ENCODE measurements around the gene PCDHGA12. TPM values are rescaled to one million over a fixed set of nuclear protein-coding genes. Genes with fewer than 3 reads are reported as not detected.

Gene PCDHGA12
- 1 to 10 TPM in 4 of 6 experiments, under 1 TPM in 2; 0.73 to 1.6 (median 1.3) TPM for total RNA-seq
- long read RNA-seq = 0 reads

DNA sequence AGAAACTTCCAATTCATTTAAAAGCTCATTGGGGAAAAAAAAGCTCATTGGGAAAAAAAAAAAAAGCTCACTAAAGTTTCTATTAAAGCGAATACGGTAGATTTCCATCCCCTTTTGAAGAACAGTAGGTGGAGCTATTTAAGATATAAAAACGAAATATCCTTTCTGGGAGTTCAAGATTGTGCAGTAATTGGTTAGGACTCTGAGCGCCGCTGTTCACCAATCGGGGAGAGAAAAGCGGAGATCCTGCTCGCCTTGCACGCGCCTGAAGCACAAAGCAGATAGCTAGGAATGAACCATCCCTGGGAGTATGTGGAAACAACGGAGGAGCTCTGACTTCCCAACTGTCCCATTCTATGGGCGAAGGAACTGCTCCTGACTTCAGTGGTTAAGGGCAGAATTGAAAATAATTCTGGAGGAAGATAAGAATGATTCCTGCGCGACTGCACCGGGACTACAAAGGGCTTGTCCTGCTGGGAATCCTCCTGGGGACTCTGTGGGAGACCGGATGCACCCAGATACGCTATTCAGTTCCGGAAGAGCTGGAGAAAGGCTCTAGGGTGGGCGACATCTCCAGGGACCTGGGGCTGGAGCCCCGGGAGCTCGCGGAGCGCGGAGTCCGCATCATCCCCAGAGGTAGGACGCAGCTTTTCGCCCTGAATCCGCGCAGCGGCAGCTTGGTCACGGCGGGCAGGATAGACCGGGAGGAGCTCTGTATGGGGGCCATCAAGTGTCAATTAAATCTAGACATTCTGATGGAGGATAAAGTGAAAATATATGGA lies at the start of gene PCDHGA12:
TSS of gene PCDHGA12 (plus strand) at position 176 of the 782 bp plus-strand sequence. CDS start at position 429, 253 bp downstream.
- no peak for TF ChIP-seq POLR2A (IDR thresholded peaks at IDR 0.05)
- TF ChIP-seq, protein P1, sequence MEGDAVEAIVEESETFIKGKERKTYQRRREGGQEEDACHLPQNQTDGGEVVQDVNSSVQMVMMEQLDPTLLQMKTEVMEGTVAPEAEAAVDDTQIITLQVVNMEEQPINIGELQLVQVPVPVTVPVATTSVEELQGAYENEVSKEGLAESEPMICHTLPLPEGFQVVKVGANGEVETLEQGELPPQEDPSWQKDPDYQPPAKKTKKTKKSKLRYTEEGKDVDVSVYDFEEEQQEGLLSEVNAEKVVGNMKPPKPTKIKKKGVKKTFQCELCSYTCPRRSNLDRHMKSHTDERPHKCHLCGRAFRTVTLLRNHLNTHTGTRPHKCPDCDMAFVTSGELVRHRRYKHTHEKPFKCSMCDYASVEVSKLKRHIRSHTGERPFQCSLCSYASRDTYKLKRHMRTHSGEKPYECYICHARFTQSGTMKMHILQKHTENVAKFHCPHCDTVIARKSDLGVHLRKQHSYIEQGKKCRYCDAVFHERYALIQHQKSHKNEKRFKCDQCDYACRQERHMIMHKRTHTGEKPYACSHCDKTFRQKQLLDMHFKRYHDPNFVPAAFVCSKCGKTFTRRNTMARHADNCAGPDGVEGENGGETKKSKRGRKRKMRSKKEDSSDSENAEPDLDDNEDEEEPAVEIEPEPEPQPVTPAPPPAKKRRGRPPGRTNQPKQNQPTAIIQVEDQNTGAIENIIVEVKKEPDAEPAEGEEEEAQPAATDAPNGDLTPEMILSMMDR (IDR thresholded peaks at IDR 0.05) = peak; percentile 12 to 39 (median 36)
- Histone ChIP-seq H3K4me3 (peak within 1 kb of the TSS in 2 of 3 donors; percentile 0 to 24), H3K9me3 (peaks cover 0 to 7% (median 6%) of the 10 kb centered on the region in 4 donors), H3K4me1 (no peaks in the 10 kb centered on the region), H3K27me3 (no peaks in the 10 kb centered on the region), H3K27ac (no peak within 1 kb of the TSS), H3K36me3 (no peaks in the 10 kb centered on the region)
- intact Hi-C loops (cut with DNase I) = no loop called here
- no peak for DNase-seq
- peak; percentile 63 to 90 (median 82) for ATAC-seq
- WGBS (ENCODE audit: insufficient coverage, low coverage, low lambda C conversion rate, missing lambda C conversion rate) = 12% methylated on average over 32 of the region's 33 CpGs

DNA sequence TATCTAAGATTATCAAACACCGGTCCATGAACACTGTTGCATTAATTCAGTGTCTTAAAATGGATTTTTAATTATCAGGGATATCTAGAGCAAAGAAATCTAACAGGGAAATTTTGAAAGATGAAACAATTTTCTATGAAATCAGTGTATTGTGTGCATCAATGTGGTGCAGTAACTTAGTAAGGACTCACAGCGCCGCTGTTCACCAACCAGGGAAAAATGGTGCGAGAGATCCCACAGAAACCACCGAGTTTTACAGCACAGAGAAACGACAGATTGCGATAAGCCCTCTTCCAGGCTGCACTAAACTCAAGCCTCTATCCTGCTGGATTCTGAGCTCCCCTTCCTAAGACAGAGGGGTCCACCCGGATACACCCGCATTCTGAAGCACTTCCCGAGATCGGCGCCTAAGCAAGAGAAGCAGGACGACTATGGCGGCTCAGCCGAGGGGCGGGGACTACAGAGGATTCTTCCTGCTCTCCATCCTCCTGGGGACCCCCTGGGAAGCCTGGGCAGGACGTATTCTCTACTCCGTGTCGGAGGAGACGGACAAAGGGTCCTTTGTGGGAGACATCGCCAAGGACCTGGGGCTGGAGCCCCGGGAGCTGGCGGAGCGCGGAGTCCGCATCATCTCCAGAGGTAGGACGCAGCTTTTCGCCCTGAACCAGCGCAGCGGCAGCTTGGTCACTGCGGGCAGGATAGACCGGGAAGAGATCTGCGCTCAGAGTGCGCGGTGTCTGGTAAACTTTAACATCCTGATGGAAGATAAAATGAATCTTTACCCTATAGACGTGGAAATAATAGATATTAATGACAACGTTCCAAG lies 47.6 kb upstream of the PCDHGA12 start, which contains the start of gene PCDHGA7:
TSS of gene PCDHGA7 (plus strand) at position 274 of the 826 bp plus-strand sequence. CDS start at position 432, 158 bp downstream.
- peaks cover 0 to 4% (median 0%) of the 10 kb centered on the region in 4 donors for H3K9me3 ChIP-seq
- intact Hi-C loops (cut with DNase I) = no loop called here
- no peaks in the 10 kb centered on the region for H3K36me3 ChIP-seq
- H3K4me1 ChIP-seq = no peaks in the 10 kb centered on the region
- H3K4me3 ChIP-seq = peak within 1 kb of the TSS in 2 of 3 donors; percentile 3 to 14
- TF ChIP-seq, protein P1 (IDR thresholded peaks at IDR 0.05) = peak in 3 of 4 donors; percentile 5 to 15 (median 9)
- no peak for TF ChIP-seq POLR2A (IDR thresholded peaks at IDR 0.05)
- no peaks in the 10 kb centered on the region for H3K27me3 ChIP-seq
- H3K27ac ChIP-seq = no peak within 1 kb of the TSS
- no peak for DNase-seq
- ATAC-seq = peak in 1 of 4 donors; percentile 53
- 15% methylated on average over 21 of the region's 37 CpGs for WGBS (ENCODE audit: insufficient coverage, low coverage, low lambda C conversion rate, missing lambda C conversion rate)

DNA sequence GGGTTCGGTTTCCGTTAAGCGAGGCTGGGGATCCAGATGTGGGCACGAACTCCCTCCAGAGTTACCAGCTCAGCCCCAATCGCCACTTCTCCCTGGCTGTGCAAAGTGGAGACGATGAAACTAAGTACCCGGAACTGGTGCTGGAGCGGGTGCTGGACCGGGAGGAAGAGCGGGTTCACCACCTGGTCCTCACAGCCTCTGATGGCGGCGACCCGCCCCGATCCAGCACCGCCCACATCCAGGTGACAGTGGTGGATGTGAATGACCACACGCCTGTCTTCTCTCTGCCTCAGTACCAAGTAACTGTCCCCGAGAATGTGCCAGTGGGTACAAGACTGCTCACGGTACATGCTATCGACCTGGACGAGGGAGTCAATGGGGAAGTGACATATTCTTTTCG lies 47.0 kb upstream of the PCDHGA12 start:
- WGBS (ENCODE audit: insufficient coverage, low coverage, low lambda C conversion rate, missing lambda C conversion rate) = 28% methylated on average over 20 of the region's 21 CpGs
- DNase-seq (no peak), ATAC-seq (no peak)
- TF ChIP-seq, protein P1 (IDR thresholded peaks at IDR 0.05) = no peak
- TF ChIP-seq POLR2A (IDR thresholded peaks at IDR 0.05) = no peak
- Histone ChIP-seq H3K4me3 (no peak overlapping the region), H3K4me1 (no peaks in the 10 kb centered on the region), H3K27me3 (no peaks in the 10 kb centered on the region), H3K27ac (no peak overlapping the region), H3K9me3 (peaks cover 0 to 4% (median under 1%) of the 10 kb centered on the region in 4 donors), H3K36me3 (no peaks in the 10 kb centered on the region)
- intact Hi-C loops (cut with DNase I) = no loop called here

DNA sequence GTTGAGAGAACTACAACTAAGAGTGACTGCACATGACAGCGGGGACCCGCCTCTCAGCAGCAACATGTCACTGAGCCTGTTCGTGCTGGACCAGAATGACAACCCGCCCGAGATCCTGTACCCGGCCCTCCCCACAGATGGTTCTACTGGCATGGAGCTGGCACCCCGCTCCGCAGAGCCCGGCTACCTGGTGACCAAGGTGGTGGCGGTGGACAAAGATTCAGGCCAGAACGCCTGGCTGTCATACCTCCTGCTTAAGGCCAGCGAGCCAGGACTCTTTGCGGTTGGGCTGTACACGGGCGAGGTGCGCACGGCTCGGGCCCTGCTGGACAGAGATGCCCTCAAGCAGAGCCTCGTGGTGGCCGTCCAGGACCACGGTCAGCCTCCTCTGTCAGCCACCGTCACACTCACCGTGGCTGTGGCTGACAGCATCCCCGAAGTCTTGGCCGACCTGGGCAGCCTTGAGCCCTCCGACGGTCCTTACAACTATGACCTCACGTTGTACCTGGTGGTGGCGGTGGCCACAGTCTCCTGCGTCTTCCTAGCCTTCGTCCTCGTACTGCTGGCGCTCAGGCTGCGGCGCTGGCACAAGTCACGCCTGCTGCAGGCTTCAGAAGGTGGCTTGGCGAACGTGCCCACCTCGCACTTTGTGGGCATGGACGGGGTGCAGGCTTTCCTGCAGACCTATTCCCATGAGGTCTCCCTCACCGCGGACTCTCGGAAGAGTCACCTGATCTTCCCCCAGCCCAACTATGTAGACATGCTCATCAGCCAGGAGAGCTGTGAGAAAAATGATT lies 45.6 kb upstream of the PCDHGA12 start:
- Histone ChIP-seq H3K36me3 (no peaks in the 10 kb centered on the region), H3K27me3 (no peaks in the 10 kb centered on the region), H3K4me1 (no peaks in the 10 kb centered on the region), H3K4me3 (no peak overlapping the region), H3K9me3 (peaks cover 0 to 14% (median 2%) of the 10 kb centered on the region in 4 donors), H3K27ac (no peak overlapping the region)
- no peak for DNase-seq
- 10% methylated on average over 4 of the region's 43 CpGs for WGBS (ENCODE audit: insufficient coverage, low coverage, low lambda C conversion rate, missing lambda C conversion rate)
- TF ChIP-seq POLR2A (IDR thresholded peaks at IDR 0.05) = no peak
- TF ChIP-seq, protein P1 (IDR thresholded peaks at IDR 0.05) = no peak
- no peak for ATAC-seq
- intact Hi-C loops (cut with DNase I) = no loop called here

Measured in right lobe of liver (tissue), 6 donors.